NCI-H2107 treated with DMSO at 0.1 percent for 48 hours (cell line): ENCODE results near the gene FOSL2.

Experiments
- DNase-seq: peaks from one replicate; lab custom pipeline; 2025; ENCODE audit not compliant: unreplicated experiment; lab: John Stamatoyannopoulos, UW

FOSL2 gene

DNA sequence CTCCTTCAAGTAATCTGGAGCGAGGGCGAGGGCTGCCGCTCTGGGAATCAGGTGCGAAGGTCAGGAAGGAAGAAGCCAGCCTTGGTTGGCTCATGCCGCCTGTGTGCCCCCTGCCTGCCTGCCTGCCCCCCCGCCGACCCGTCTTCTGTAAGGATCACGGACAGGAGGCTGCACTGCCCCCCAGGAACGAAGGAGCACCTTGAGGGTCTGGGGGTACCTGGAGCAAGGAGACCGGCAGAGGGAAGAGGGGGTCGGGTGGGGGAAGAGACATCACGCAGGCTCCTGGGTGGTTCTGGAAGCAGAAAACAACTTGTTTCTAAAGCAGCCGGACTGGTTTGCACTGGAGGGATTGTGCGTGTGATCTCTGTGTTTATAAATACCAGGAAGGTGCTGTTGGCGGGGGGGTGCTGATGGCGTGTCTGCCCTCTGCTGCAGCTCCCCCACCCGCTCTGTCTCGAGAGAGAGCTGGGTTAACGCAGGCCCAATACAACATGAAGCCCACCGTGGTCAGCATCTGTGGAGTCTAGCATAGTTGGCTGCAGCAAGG lies 1.7 kb downstream of the FOSL2 start:
- peak; percentile 3 for DNase-seq

DNA sequence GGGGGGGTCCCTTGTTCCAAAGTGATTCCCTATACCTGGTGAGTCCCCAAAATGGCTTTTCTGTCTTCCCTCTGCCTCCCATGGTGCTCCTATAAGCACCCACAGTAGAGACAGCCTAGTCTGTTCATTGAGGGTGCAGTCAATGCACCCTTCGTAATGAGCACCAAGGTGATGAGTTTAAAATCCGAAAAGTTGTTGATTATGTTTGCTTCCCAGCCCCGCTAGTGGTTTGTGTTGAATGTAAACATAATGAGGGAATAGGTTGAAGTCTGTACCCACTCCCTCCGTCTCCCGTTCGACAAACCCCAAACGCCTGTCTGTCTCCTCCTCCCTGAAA lies 2.3 kb downstream of the FOSL2 start:
- no peak for DNase-seq

DNA sequence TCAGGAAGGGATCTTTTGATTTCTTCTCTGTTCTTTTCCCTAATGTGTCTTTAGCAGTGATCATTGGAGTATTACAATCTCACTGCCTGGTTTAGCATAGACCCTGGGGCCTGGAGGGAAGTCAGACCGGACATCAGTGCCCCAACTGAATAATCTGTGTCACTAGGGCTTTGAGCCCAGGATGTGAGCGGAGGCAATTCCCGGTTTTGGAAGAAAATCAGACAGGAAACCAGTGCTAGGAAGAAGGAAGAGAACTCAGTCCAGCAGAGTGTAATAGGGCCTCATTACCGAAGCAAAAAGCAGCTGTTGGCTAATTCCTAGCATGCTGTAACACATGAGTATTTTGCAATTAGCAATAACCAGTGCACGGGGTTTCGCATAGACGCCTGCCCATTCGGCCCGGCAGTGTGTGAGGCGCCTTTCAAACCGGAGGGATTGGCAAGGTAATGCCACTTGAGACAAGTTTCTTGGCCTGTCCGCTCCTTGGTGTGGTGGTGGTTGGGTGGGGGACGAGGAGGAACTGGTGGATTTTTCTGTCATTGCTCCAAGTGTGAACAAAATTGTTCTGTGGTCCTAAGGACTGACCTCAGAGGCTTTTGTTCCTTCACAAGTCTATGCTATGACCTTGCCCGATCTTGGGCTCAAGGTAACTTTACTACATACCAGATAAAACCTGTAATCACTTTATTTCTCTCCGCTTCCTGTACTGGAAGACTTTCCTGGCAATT lies 2.8 kb downstream of the FOSL2 start:
- no peak for DNase-seq

- no peak for DNase-seq
These were observed 4.4 kb downstream of the FOSL2 start for GRCh38 chr2:28397043-28397381.

GRCh38 chr2:28398101-28398834 lies 5.6 kb downstream of the FOSL2 start:
- no peak for DNase-seq

DNA sequence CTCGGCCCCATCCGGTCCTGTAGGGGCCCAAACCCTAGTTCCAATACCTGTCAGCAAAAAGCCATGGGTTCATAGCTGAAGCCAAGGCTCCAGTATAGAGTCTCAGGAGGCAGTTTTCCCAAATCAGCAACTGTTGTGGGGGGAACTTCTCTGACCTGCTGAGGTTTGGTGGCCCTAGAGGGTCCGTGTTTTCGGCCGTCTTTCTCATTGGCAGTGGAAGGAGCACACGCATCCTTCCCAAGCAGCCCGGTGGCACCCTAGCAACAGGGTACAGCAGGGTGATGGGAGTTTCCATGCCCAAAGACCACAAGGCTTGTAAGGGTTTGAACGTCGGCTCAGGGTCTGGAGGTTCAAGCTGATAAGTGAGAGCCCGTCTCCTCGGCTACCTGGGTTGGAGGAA lies 6.6 kb downstream of the FOSL2 start:
- DNase-seq = no peak

- DNase-seq = no peak
These were observed 7.3 kb downstream of the FOSL2 start for GRCh38 chr2:28399956-28400355.

DNA sequence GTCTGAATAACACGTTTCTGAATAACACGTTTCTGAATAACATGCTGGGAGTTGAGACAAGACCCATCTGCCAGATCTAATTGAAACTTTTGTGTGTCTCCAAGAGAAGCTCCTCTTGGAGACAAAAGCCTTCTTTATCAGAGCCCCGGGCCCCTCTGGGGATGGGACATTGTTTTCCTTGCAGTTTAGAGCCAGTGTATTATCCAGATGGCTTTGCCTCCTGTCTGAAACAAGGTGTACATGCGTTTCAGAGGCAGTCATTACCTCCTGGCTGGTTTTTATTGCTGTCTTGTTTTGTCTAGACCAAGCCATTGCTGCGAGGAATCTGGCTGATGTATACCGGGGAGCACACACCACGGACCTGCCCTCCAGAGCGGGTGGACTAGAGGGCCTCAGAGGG lies 7.8 kb downstream of the FOSL2 start:
- no peak for DNase-seq

DNA sequence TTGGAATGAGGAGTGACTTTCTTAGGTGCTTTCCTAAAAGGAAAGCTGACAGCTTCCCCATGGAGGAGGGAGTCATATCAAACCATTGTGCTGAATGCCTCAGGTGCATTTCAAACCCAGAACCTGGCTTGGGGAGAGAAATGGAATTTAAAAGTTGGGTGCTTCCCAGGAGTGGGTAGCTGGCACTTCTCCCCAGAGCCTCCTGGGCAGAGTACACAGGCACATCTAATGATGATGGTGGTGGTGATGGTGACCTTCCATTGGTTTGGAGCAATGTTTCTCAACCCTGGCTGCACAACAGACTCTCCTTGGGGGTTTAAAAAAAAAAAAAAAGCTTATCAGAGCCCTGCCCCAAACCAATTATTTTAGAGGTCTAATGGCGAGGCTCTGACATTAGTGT lies 8.3 kb downstream of the FOSL2 start:
- DNase-seq = no peak

DNA sequence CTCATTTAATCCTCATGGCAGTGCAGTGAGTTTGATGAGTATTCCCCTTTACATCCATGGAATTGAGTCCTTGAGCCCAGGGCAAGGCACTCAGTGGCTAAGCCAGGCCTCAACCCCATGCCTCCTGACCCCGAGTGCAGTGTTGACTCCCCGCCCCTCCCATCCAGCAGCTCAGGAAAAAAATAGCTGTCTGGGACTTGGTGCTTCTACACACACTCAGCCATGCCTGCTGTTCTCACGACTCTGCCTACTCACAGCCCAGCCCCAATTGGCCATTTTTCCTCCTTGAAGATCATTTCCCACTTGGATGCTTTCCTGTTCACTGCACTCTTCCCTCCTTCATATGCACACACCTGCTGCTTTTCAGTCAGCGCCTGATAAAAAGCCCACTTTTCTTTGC lies 8.8 kb downstream of the FOSL2 start:
- no peak for DNase-seq

DNA sequence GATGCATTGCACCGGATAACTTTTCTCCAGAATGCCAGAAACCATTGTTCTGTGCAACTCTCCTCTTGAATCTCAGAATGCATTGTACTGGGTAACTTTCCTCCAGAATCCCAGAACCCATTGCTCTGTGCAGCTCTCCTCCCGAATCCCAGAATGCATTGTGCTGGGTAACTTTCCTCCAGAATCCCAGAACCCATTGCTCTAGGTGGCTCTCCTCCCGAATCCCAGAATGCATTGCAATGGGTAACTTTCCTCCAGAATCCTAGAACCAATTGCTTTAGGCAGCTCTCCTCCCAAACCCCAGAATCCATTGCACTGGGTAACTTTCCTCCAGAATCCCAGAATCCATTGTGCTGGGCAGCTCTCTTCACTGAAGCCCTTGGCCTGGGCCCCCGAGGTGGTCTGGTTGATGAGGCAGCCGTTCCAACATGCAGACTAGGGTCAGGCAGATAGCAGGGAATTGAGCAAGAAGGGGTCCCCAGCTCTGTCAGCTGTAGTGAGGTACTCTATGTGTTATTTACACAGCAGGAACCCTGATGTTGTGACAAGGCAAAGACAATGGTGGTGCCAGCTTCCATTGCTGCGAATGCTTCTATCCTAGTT lies 9.4 kb downstream of the FOSL2 start:
- no peak for DNase-seq

GRCh38 chr2:28403370-28403956 lies 10.8 kb downstream of the FOSL2 start:
- DNase-seq = no peak

- no peak for DNase-seq
These were observed 11.4 kb downstream of the FOSL2 start for GRCh38 chr2:28404086-28404485.

GRCh38 chr2:28405537-28405936 lies 12.9 kb downstream of the FOSL2 start:
- DNase-seq = no peak

GRCh38 chr2:28406276-28407096 lies 13.8 kb downstream of the FOSL2 start:
- no peak for DNase-seq

DNA sequence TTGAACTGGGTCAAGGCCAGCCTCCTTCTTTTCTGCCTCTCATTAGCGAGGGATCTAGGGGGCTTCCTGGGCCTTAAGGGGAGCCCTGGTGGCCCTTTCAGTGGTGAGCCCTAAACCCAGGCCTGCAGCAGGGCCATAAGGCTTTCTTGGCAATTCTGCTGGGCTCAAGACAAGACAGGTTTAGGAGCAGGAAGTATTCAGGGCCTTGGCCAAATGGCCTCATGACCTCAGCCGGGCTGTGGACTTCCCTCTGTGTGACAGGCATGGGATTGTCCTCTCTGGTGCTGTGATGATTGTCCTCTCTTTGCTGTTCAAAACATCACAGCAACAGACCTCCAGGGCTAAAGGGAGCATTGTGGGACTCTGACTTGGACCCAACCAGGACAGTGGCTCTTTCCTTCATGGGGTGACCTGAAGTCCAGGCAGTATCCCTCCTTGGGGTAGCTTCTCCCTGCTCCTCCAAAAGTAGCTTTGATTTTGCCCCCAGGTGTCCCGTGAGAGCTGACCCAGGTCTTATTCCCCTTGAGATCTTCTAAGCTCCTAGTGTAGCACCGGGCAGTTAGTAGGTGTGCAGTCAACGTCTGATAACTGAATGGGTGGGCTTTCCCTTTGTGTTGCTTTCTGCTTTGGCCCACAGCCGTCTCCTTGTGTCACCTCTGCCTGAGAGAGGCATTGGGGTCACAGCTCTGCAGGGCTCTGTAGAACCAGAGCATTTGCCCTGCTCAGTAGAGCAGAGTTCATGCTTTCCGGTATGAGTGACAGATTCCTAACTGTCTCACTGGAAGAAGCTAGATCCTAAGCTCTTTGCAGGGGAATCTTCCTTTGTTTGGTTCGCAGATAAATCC lies 14.7 kb downstream of the FOSL2 start:
- DNase-seq = no peak

DNA sequence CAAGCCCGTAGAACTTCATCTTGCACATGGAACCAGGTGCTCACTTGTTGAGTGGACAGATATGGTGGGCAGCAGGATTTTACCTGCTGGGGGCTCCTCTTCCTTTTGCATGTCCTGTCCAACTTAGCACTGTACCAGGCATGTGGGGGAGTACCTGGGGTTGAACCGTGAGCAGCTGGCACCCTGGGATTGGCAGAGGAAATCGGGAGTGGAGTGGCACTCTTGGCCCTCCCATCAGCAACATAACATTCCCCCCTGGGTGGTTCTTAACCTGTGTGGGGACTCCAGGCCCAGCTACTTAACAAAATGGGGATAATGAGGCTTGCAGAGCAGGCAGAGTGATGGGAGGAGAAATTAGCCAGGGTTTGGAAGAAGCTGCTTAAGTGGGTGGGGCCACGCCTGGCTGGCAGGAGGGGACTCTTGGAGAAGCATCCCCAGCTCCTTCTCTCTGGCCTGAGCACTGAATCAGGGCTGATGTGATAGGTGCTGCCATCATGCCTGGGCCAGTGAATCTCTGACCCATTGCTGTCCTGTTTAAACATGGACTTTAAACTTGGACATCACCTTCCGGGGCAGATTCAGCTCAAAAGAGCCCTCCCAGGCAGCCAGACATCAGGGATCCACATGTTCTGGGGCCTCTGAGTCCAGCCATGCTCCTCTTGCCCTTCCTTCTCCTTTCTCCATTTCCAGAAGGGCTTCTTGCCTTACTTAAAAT lies 15.5 kb downstream of the FOSL2 start:
- no peak for DNase-seq

DNA sequence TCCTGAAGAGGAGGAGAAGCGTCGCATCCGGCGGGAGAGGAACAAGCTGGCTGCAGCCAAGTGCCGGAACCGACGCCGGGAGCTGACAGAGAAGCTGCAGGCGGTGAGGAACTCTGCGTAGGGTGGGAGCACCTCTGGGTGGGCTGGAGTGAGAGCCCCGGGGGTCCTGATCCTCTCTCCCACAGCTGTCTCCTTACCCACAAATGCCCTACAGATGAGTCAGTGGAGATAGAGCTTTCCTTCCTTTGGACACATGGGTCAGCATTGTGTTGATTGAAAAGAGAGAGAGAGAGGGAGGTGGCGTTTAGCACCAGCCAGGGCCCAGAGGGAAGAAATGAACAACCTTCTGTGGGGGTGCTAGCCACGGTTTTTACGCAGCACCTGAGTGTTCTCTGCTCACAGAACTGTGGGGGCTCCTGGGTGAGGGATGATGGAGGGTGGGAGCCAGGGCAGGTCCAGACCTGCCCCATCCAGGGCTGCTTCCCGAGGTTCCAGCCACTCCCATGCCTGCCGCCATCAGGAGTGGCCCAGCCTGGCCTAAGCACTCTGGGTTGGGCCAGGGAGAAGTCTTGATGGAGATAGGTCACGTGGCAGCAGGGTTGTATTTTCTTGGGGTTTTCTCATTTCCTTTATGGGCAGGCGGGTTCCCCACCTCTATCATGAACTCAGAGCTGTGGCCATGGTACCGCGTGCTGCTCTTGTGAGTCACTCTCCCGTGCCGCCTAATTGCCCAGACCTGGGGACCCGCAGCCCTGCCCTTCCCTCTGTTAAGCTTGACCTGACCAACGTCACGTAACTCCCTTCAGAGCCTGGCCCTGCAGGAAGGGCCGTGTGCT lies 16.3 kb downstream of the FOSL2 start:
- DNase-seq = no peak
